Stomach (tissue), 9 donors: ENCODE measurements around the gene RPS6KC1. TPM values are rescaled to one million over a fixed set of nuclear protein-coding genes. Genes with fewer than 3 reads are reported as not detected.

ENCODE experiments used
- DNase-seq, 2 donors: peaks; one replicate each; pipeline versions ENCODE4 v3.0.0 to v3.0.0-alpha.2; 2013 to 2019
- H3K27ac ChIP-seq, 5 donors: fragments of 200-600 bp in 4 of 5; sonication (generic) in 4 of 5; one replicate each; pipeline ENCODE4 v1.5.1; 2013 to 2019; ENCODE audit warnings: mild to moderate bottlenecking in 1 of 5, moderate library complexity in 1 of 5
- H3K27me3 ChIP-seq, 3 donors: fragments of 200-600 bp; sonication (generic); one replicate each; pipeline ENCODE4 v1.5.1; 2017 to 2019; ENCODE audit warnings: mixed run types in 1 of 3
- H3K36me3 ChIP-seq, 4 donors: fragments of 200-600 bp; sonication (generic); 1 replicate in 3 of 4; 2 replicates in 1 of 4; pipeline ENCODE4 v1.5.1; 2016 to 2019
- H3K4me1 ChIP-seq, 4 donors: fragments of 200-600 bp; sonication (generic); one replicate each; pipeline ENCODE4 v1.5.1; 2016 to 2019
- H3K4me3 ChIP-seq, 4 donors: fragments of 200-600 bp; sonication (generic) in 3 of 4; one replicate each; pipeline ENCODE4 v1.5.1; 2016 to 2019; ENCODE audit warnings: mild to moderate bottlenecking in 1 of 4
- H3K9me3 ChIP-seq, 4 donors: fragments of 200-600 bp; sonication (generic); one replicate each; pipeline ENCODE4 v1.5.1; 2016 to 2019
- EP300 ChIP-seq: sonication (generic); formaldehyde crosslinking; IDR thresholded peaks from one replicate; pipeline ENCODE4 v1.6.1; 2017; ENCODE audit warnings: antibody characterized with exemption
- POLR2A ChIP-seq, 4 donors: fragments of 450-650 bp; IDR thresholded peaks; one replicate each; pipeline ENCODE4 v1.6.1; 2016; ENCODE audit warnings: antibody characterized with exemption in 4 of 4, control low read depth in 2 of 4, mild to moderate bottlenecking in 1 of 4, moderate library complexity in 1 of 4
- POLR2AphosphoS5 ChIP-seq, 3 donors: sonication (generic); formaldehyde crosslinking; IDR thresholded peaks; one replicate each; pipeline ENCODE4 v1.6.1; 2016; ENCODE audit warnings: antibody characterized with exemption in 3 of 3
- WGBS, 5 donors: extraction: QIAGEN DNeasy Blood & Tissue Kit in 3 of 5; methylation state at CpG; one replicate each; pipeline versions ENCODE4 v1.1.5 to v1.1.7; 2013 to 2018; 5-methylcytosine and 5-hydroxymethylcytosine counted together
- intact Hi-C: fragments of 100-400 bp; cut with DNase I; formaldehyde crosslinking; loops from one replicate; pipeline ENCODE4 v1.15.1; 2023; ENCODE audit warnings: low total_unique reads
- polyA plus RNA-seq, 3 donors: library from polyadenylated mRNA; stranded (reverse); fragments of 200-250 nt; gene quantifications; one replicate each; pipeline ENCODE4 v1.2.3, GENCODE V29; 2013
- total RNA-seq, 5 donors: library from RNA; depleted of rRNA; stranded (reverse); fragments of >200 nt; gene quantifications; one replicate each; pipeline versions ENCODE4 v1.1.0 to v1.2.3, GENCODE V29; 2014 to 2016
- TF ChIP-seq, protein P1 (sequence below), 7 experiments: fragments of 450-650 bp in 4 of 7; fragments of 200-600 bp in 3 of 7; sonication (generic) in 3 of 7; IDR thresholded peaks; one replicate each; pipeline ENCODE4 v1.5.1; 2016 to 2019; ENCODE audit warnings: antibody characterized with exemption in 7 of 7, control low read depth in 2 of 7, mild to moderate bottlenecking in 1 of 7
- donor health status: healthy with polysubstance abuse.
- donor health status: Bipolar disorder and iron deficiency.
- donor health status: healthy.

The RPS6KC1 gene
- total and polyA plus RNA-seq, 8 donors, result 3.8 to 137 (median 8.9) TPM

DNA sequence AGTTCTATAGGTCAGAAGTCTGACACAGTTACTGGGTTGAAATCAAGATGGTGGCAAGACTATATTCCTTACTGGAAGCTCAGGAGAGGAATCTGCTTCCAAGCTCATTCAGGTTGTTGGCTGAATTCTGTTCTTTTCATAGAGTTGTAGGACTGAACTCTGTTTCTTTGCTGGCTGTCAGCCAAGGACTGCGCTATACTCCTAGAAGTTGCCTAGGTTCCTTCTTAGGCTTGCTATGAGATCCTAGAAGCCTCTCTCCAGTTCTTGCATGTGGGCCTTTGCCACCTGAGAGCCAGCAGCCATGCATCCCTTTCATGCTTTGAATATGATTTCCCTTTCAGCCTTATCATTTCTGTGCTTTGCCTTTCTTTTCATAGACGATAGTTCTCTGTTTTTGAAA, 176.4 kb downstream of the RPS6KC1 start:
- intact Hi-C loops, result no loop called here
- Histone ChIP-seq H3K4me3 (no peak overlapping the region), H3K27ac (no peak overlapping the region), H3K4me1 (no peaks in the 10 kb centered on the region), H3K36me3 (peaks cover 0 to 8% (median 7%) of the 10 kb centered on the region in 4 donors), H3K9me3 (no peaks in the 10 kb centered on the region), H3K27me3 (no peaks in the 10 kb centered on the region)
- DNase-seq, result no peak
- WGBS, 5 donors, result 83 to 97% (median 88%) methylated on average over 2 of the region's 2 CpGs
- TF ChIP-seq, protein P1, sequence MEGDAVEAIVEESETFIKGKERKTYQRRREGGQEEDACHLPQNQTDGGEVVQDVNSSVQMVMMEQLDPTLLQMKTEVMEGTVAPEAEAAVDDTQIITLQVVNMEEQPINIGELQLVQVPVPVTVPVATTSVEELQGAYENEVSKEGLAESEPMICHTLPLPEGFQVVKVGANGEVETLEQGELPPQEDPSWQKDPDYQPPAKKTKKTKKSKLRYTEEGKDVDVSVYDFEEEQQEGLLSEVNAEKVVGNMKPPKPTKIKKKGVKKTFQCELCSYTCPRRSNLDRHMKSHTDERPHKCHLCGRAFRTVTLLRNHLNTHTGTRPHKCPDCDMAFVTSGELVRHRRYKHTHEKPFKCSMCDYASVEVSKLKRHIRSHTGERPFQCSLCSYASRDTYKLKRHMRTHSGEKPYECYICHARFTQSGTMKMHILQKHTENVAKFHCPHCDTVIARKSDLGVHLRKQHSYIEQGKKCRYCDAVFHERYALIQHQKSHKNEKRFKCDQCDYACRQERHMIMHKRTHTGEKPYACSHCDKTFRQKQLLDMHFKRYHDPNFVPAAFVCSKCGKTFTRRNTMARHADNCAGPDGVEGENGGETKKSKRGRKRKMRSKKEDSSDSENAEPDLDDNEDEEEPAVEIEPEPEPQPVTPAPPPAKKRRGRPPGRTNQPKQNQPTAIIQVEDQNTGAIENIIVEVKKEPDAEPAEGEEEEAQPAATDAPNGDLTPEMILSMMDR (IDR thresholded peaks at IDR 0.05), result no peak
- TF ChIP-seq POLR2AphosphoS5 (IDR thresholded peaks at IDR 0.05) (no peak), POLR2A (IDR thresholded peaks at IDR 0.05) (no peak), EP300 (no peak)

- no peaks in the 10 kb centered on the region for H3K27me3 ChIP-seq
- no peak for TF ChIP-seq POLR2AphosphoS5 (IDR thresholded peaks at IDR 0.05)
- no peak for TF ChIP-seq POLR2A (IDR thresholded peaks at IDR 0.05)
- no peak for TF ChIP-seq EP300
- TF ChIP-seq, protein P1 (IDR thresholded peaks at IDR 0.05), result no peak
- H3K27ac ChIP-seq, result no peak overlapping the region
- intact Hi-C loops, result no loop called here
- no peaks in the 10 kb centered on the region for H3K9me3 ChIP-seq
- 69 to 78% (median 76%) methylated on average over 4 of the region's 4 CpGs for WGBS, 5 donors
- H3K36me3 ChIP-seq, result peaks cover 0 to 32% (median 24%) of the 10 kb centered on the region in 4 donors
- no peaks in the 10 kb centered on the region for H3K4me1 ChIP-seq
- no peak overlapping the region for H3K4me3 ChIP-seq
- no peak for DNase-seq
Observed at GRCh38 chr1:213231795-213232231, 180.8 kb downstream of the RPS6KC1 start.

- Histone ChIP-seq H3K4me1 (no peaks in the 10 kb centered on the region), H3K9me3 (no peaks in the 10 kb centered on the region), H3K36me3 (peaks cover 0 to 31% (median 29%) of the 10 kb centered on the region in 4 donors), H3K4me3 (no peak overlapping the region), H3K27me3 (no peaks in the 10 kb centered on the region), H3K27ac (no peak overlapping the region)
- TF ChIP-seq POLR2AphosphoS5 (IDR thresholded peaks at IDR 0.05) (no peak), POLR2A (IDR thresholded peaks at IDR 0.05) (no peak), EP300 (no peak)
- TF ChIP-seq, protein P1 (IDR thresholded peaks at IDR 0.05), result no peak
- intact Hi-C loops, result no loop called here
- 85 to 100% (median 90%) methylated on average over 1 of the region's 1 CpG for WGBS, 5 donors
- DNase-seq, result no peak
Observed at GRCh38 chr1:213242883-213243282, 191.8 kb downstream of the RPS6KC1 start.

GRCh38 chr1:213244664-213245091, 193.6 kb downstream of the RPS6KC1 start:
- Histone ChIP-seq H3K27me3 (no peaks in the 10 kb centered on the region), H3K36me3 (peaks cover 0 to 31% (median 29%) of the 10 kb centered on the region in 4 donors), H3K4me3 (no peak overlapping the region), H3K9me3 (no peaks in the 10 kb centered on the region), H3K27ac (no peak overlapping the region), H3K4me1 (no peaks in the 10 kb centered on the region)
- peak in 1 of 2 donors; percentile 82 for DNase-seq
- intact Hi-C loops, result no loop called here
- TF ChIP-seq, protein P1 (IDR thresholded peaks at IDR 0.05), result peak in 6 of 7 experiments; percentile 15 to 83 (median 52)
- TF ChIP-seq EP300, result no peak
- no peak for TF ChIP-seq POLR2AphosphoS5 (IDR thresholded peaks at IDR 0.05)
- 39 to 54% (median 48%) methylated on average over 3 of the region's 3 CpGs for WGBS, 5 donors
